Mononuclear cell (primary cell): ENCODE data around the gene TMEM87B. TPM values are rescaled to one million over a fixed set of nuclear protein-coding genes. Genes with fewer than 3 reads are reported as not detected.

Experiments
- H3K27me3 ChIP-seq: 2 replicates; pipeline ENCODE4 v1.6.0; 2011; ENCODE audit warnings: low read length, control low read depth; ENCODE audit not compliant: insufficient read depth
- H3K4me1 ChIP-seq: 2 replicates; pipeline ENCODE4 v1.5.1; 2011; ENCODE audit warnings: mild to moderate bottlenecking, low read length, control low read depth; ENCODE audit not compliant: insufficient read depth
- H3K4me3 ChIP-seq: 2 replicates; pipeline ENCODE4 v1.5.1; 2011; ENCODE audit warnings: mild to moderate bottlenecking, low read length, moderate library complexity
- H3K9me3 ChIP-seq: 2 replicates; pipeline ENCODE4 v1.5.1; 2011; ENCODE audit warnings: low read depth, mild to moderate bottlenecking, control low read depth, low read length
- total RNA-seq: library from RNA; depleted of rRNA; stranded (reverse); fragments of >200 nt; gene quantifications from one replicate; pipeline ENCODE4 v1.2.3, GENCODE V29; 2012

The TMEM87B gene
- 16.4 TPM for total RNA-seq

- Histone ChIP-seq H3K4me1 (peaks cover 40% of the 10 kb centered on the region), H3K9me3 (no peaks in the 10 kb centered on the region), H3K27me3 (no peaks in the 10 kb centered on the region), H3K4me3 (peak within 1 kb of the TSS; percentile 83)
These were observed at the start of gene TMEM87B for GRCh38 chr2:112054847-112055729. TSS of gene TMEM87B (plus strand) at chr2:112055269. CDS start at chr2:112055592, 323 bp downstream.

- H3K4me3 ChIP-seq: no peak overlapping the region
- peaks cover 80% of the 10 kb centered on the region for H3K4me1 ChIP-seq
- no peaks in the 10 kb centered on the region for H3K27me3 ChIP-seq
- no peaks in the 10 kb centered on the region for H3K9me3 ChIP-seq
These were observed 49.5 kb upstream of the TMEM87B start for GRCh38 chr2:112005406-112006075.

GRCh38 chr2:112006076-112006410 lies 49.0 kb upstream of the TMEM87B start:
- Histone ChIP-seq H3K4me3 (no peak overlapping the region), H3K9me3 (no peaks in the 10 kb centered on the region), H3K27me3 (no peaks in the 10 kb centered on the region), H3K4me1 (peaks cover 80% of the 10 kb centered on the region)

- H3K4me3 ChIP-seq: no peak overlapping the region
- H3K4me1 ChIP-seq: peaks cover 75% of the 10 kb centered on the region
- no peaks in the 10 kb centered on the region for H3K27me3 ChIP-seq
- no peaks in the 10 kb centered on the region for H3K9me3 ChIP-seq
These were observed 47.6 kb upstream of the TMEM87B start for GRCh38 chr2:112007493-112007892.

- H3K4me3 ChIP-seq: no peak overlapping the region
- peaks cover 65% of the 10 kb centered on the region for H3K4me1 ChIP-seq
- H3K27me3 ChIP-seq: no peaks in the 10 kb centered on the region
- H3K9me3 ChIP-seq: no peaks in the 10 kb centered on the region
These were observed 46.1 kb upstream of the TMEM87B start for GRCh38 chr2:112008910-112009485.

GRCh38 chr2:112010751-112011150 lies 44.3 kb upstream of the TMEM87B start:
- H3K4me1 ChIP-seq: peaks cover 48% of the 10 kb centered on the region
- no peak overlapping the region for H3K4me3 ChIP-seq
- H3K27me3 ChIP-seq: no peaks in the 10 kb centered on the region
- H3K9me3 ChIP-seq: no peaks in the 10 kb centered on the region

GRCh38 chr2:112012556-112012955 lies 42.5 kb upstream of the TMEM87B start:
- H3K4me3 ChIP-seq: no peak overlapping the region
- H3K9me3 ChIP-seq: no peaks in the 10 kb centered on the region
- peaks cover 31% of the 10 kb centered on the region for H3K4me1 ChIP-seq
- H3K27me3 ChIP-seq: no peaks in the 10 kb centered on the region

GRCh38 chr2:112018846-112019245 lies 36.2 kb upstream of the TMEM87B start:
- Histone ChIP-seq H3K27me3 (no peaks in the 10 kb centered on the region), H3K9me3 (no peaks in the 10 kb centered on the region), H3K4me1 (no peaks in the 10 kb centered on the region), H3K4me3 (no peak overlapping the region)

- Histone ChIP-seq H3K4me3 (no peak overlapping the region), H3K9me3 (no peaks in the 10 kb centered on the region), H3K27me3 (no peaks in the 10 kb centered on the region), H3K4me1 (no peaks in the 10 kb centered on the region)
These were observed 35.5 kb upstream of the TMEM87B start for GRCh38 chr2:112019569-112019982.

GRCh38 chr2:112020561-112020960 lies 34.5 kb upstream of the TMEM87B start:
- H3K4me3 ChIP-seq: no peak overlapping the region
- H3K9me3 ChIP-seq: no peaks in the 10 kb centered on the region
- no peaks in the 10 kb centered on the region for H3K4me1 ChIP-seq
- H3K27me3 ChIP-seq: no peaks in the 10 kb centered on the region

GRCh38 chr2:112021290-112021689 lies 33.8 kb upstream of the TMEM87B start:
- Histone ChIP-seq H3K4me1 (no peaks in the 10 kb centered on the region), H3K9me3 (no peaks in the 10 kb centered on the region), H3K27me3 (no peaks in the 10 kb centered on the region), H3K4me3 (no peak overlapping the region)

- Histone ChIP-seq H3K27me3 (no peaks in the 10 kb centered on the region), H3K4me3 (no peak overlapping the region), H3K9me3 (no peaks in the 10 kb centered on the region), H3K4me1 (no peaks in the 10 kb centered on the region)
These were observed 33.3 kb upstream of the TMEM87B start for GRCh38 chr2:112021781-112022231.

- H3K4me3 ChIP-seq: no peak overlapping the region
- no peaks in the 10 kb centered on the region for H3K27me3 ChIP-seq
- no peaks in the 10 kb centered on the region for H3K4me1 ChIP-seq
- H3K9me3 ChIP-seq: no peaks in the 10 kb centered on the region
These were observed 31.4 kb upstream of the TMEM87B start for GRCh38 chr2:112023707-112024106.

GRCh38 chr2:112024231-112024630 lies 30.8 kb upstream of the TMEM87B start:
- Histone ChIP-seq H3K4me3 (no peak overlapping the region), H3K27me3 (no peaks in the 10 kb centered on the region), H3K9me3 (no peaks in the 10 kb centered on the region), H3K4me1 (no peaks in the 10 kb centered on the region)

GRCh38 chr2:112024896-112025491 lies 30.1 kb upstream of the TMEM87B start:
- no peaks in the 10 kb centered on the region for H3K27me3 ChIP-seq
- no peak overlapping the region for H3K4me3 ChIP-seq
- no peaks in the 10 kb centered on the region for H3K4me1 ChIP-seq
- H3K9me3 ChIP-seq: no peaks in the 10 kb centered on the region
